SK-N-SH treated with all-trans-retinoic acid at 6 μM for 48 hours (cell line): ENCODE results near the gene NACC1.

Source experiments
- ATAC-seq: fragments of 200-7000 bp; cut with Tn5 transposase; 3 replicates; pipeline ENCODE4 v1.9.1; 2020; ENCODE audit warnings: mild to moderate bottlenecking, moderate library complexity
- ARNTL ChIP-seq: fragments of 450-650 bp; formaldehyde crosslinking; IDR thresholded peaks from 2 replicates; pipeline ENCODE4 v1.5.0; 2020; ENCODE audit warnings: low read depth, mild to moderate bottlenecking, moderate library complexity, borderline replicate concordance
- BACH2 ChIP-seq: fragments of 250-450 bp; sonication (Bioruptor Pico); IDR thresholded peaks from 2 replicates; pipeline ENCODE4 v1.9.0; 2021; ENCODE audit warnings: mild to moderate bottlenecking, borderline replicate concordance
- CSDC2 ChIP-seq: fragments of 250-450 bp; sonication (Bioruptor Pico); IDR thresholded peaks from 2 replicates; pipeline ENCODE4 v1.5.0; 2020; ENCODE audit warnings: mild to moderate bottlenecking, moderate library complexity
- CSRNP3 ChIP-seq: fragments of 250-450 bp; sonication (Bioruptor Pico); IDR thresholded peaks from 2 replicates; pipeline ENCODE4 v1.5.1; 2021; ENCODE audit warnings: mild to moderate bottlenecking, moderate library complexity
- ESRRG ChIP-seq: fragments of 250-450 bp; sonication (Bioruptor Pico); IDR thresholded peaks from 2 replicates; pipeline ENCODE4 v1.6.1; 2021; ENCODE audit warnings: mild to moderate bottlenecking
- GLIS3 ChIP-seq: fragments of 250-450 bp; sonication (Bioruptor Pico); IDR thresholded peaks from 2 replicates; pipeline ENCODE4 v1.5.0; 2020; ENCODE audit warnings: mild to moderate bottlenecking, moderate library complexity
- ISL1 ChIP-seq: fragments of 250-450 bp; sonication (Bioruptor Pico); IDR thresholded peaks from 2 replicates; pipeline ENCODE4 v2.1.2; 2022; ENCODE audit warnings: mild to moderate bottlenecking, moderate library complexity
- OSR1 ChIP-seq: fragments of 250-450 bp; sonication (Bioruptor Pico); IDR thresholded peaks from 2 replicates; pipeline ENCODE4 v1.8.0; 2022; ENCODE audit warnings: moderate library complexity, mild to moderate bottlenecking, inconsistent platforms
- PATZ1 ChIP-seq: fragments of 250-450 bp; sonication (Bioruptor Pico); IDR thresholded peaks from 2 replicates; pipeline ENCODE4 v1.8.0; 2020; ENCODE audit warnings: mild to moderate bottlenecking, moderate library complexity, borderline replicate concordance
- POU6F1 ChIP-seq: fragments of 250-450 bp; sonication (Bioruptor Pico); IDR thresholded peaks from 2 replicates; pipeline ENCODE4 v1.8.0; 2021; ENCODE audit warnings: low read depth, mild to moderate bottlenecking, moderate library complexity, borderline replicate concordance
- PPARA ChIP-seq: fragments of 250-450 bp; sonication (Bioruptor Pico); IDR thresholded peaks from 2 replicates; pipeline ENCODE4 v1.5.0; 2020; ENCODE audit warnings: mild to moderate bottlenecking, borderline replicate concordance
- RARB ChIP-seq: fragments of 250-450 bp; sonication (Bioruptor Pico); IDR thresholded peaks from 2 replicates; pipeline ENCODE4 v1.8.0; 2021; ENCODE audit warnings: mild to moderate bottlenecking, moderate library complexity
- SNAI2 ChIP-seq: fragments of 250-450 bp; sonication (Bioruptor Pico); IDR thresholded peaks from 2 replicates; pipeline ENCODE4 v1.5.0; 2020; ENCODE audit warnings: mild to moderate bottlenecking, moderate library complexity
- TCF4 ChIP-seq: fragments of 250-450 bp; sonication (Bioruptor Pico); IDR thresholded peaks from 2 replicates; pipeline ENCODE4 v1.8.0; 2021; ENCODE audit warnings: mild to moderate bottlenecking, moderate library complexity, borderline replicate concordance
- TOX ChIP-seq: fragments of 250-450 bp; sonication (Bioruptor Pico); IDR thresholded peaks from 2 replicates; pipeline ENCODE4 v1.8.0; 2021; ENCODE audit warnings: mild to moderate bottlenecking, moderate library complexity, borderline replicate concordance
- TSHZ2 ChIP-seq: fragments of 250-450 bp; sonication (Bioruptor Pico); IDR thresholded peaks from 2 replicates; pipeline ENCODE4 v1.5.0; 2020; ENCODE audit warnings: mild to moderate bottlenecking, moderate library complexity
- ZC3H10 ChIP-seq: fragments of 250-450 bp; sonication (Bioruptor Pico); IDR thresholded peaks from 2 replicates; pipeline ENCODE4 v1.5.1; 2021; ENCODE audit warnings: mild to moderate bottlenecking, moderate library complexity
- ZFP3 ChIP-seq: fragments of 250-450 bp; sonication (Bioruptor Pico); IDR thresholded peaks from 2 replicates; pipeline ENCODE4 v1.5.0; 2020; ENCODE audit warnings: mild to moderate bottlenecking, moderate library complexity
- ZFP30 ChIP-seq: fragments of 450-650 bp; formaldehyde crosslinking; IDR thresholded peaks from 2 replicates; pipeline ENCODE4 v1.5.0; 2022; ENCODE audit warnings: mild to moderate bottlenecking, moderate library complexity
- ZNF565 ChIP-seq: fragments of 450-650 bp; formaldehyde crosslinking; conservative IDR thresholded peaks from 2 replicates; pipeline ENCODE4 v1.5.0; 2020; ENCODE audit warnings: low read depth, mild to moderate bottlenecking, moderate library complexity
- ZNF70 ChIP-seq: fragments of 450-650 bp; formaldehyde crosslinking; IDR thresholded peaks from 2 replicates; pipeline ENCODE4 v1.5.0; 2020; ENCODE audit warnings: mild to moderate bottlenecking, moderate library complexity
- ZNF8 ChIP-seq: fragments of 450-650 bp; formaldehyde crosslinking; IDR thresholded peaks from 2 replicates; pipeline ENCODE4 v1.5.0; 2020; ENCODE audit warnings: mild to moderate bottlenecking, moderate library complexity
- TF ChIP-seq, protein P1 (sequence below): fragments of 250-450 bp; sonication (Bioruptor Pico); IDR thresholded peaks from 2 replicates; pipeline ENCODE4 v1.5.1; 2020; ENCODE audit warnings: low read depth, mild to moderate bottlenecking, moderate library complexity

The NACC1 gene

DNA sequence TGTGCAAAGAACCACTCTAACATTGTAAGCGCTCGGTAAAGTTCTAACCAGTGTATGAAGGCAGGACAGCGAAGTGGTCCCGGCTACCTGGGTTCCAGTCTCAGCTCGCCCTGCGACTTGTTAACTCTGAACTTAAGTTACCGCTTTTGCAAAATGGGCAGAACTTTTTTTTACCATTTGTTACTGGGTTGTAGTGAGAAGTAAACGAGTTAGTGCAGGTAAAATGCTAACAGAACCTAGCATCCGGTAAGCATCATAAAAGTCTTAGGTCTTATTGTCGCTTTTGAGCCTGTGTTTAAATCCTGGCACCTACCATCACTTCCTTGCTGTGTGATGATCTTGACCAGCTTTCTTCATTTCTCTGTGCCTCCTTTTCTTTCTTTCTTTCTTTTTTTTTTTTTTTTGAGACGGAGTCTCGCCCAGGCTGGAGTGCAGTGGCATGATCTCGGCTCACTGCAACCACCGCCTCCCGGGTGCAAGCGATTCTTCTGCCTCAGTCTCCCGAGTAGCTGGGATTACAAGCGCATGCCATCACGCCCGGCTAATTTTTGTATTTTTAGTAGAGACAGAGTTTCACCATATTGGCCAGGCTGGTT is 790 bp upstream of the NACC1 start:
- TF ChIP-seq ZNF565 (no peak), ARNTL (CRISPR knock-in tag) (no peak), ZFP30 (CRISPR knock-in tag) (no peak), ZNF70 (CRISPR knock-in tag) (no peak), BACH2 (CRISPR knock-in tag) (no peak), TCF4 (no peak), ZC3H10 (CRISPR knock-in tag) (no peak), SNAI2 (CRISPR knock-in tag) (no peak), CSRNP3 (CRISPR knock-in tag) (no peak), OSR1 (CRISPR knock-in tag) (no peak), PATZ1 (CRISPR knock-in tag) (no peak), POU6F1 (no peak), GLIS3 (CRISPR knock-in tag) (no peak), ESRRG (CRISPR knock-in tag) (no peak), ZNF8 (no peak), RARB (no peak), TOX (CRISPR knock-in tag) (no peak)
- TF ChIP-seq, protein P1, sequence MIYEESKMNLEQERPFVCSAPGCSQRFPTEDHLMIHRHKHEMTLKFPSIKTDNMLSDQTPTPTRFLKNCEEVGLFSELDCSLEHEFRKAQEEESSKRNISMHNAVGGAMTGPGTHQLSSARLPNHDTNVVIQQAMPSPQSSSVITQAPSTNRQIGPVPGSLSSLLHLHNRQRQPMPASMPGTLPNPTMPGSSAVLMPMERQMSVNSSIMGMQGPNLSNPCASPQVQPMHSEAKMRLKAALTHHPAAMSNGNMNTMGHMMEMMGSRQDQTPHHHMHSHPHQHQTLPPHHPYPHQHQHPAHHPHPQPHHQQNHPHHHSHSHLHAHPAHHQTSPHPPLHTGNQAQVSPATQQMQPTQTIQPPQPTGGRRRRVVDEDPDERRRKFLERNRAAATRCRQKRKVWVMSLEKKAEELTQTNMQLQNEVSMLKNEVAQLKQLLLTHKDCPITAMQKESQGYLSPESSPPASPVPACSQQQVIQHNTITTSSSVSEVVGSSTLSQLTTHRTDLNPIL (CRISPR knock-in tag) = no peak
- TF ChIP-seq, all 23 proteins: peak for 0
- ATAC-seq = peak; percentile 36

DNA sequence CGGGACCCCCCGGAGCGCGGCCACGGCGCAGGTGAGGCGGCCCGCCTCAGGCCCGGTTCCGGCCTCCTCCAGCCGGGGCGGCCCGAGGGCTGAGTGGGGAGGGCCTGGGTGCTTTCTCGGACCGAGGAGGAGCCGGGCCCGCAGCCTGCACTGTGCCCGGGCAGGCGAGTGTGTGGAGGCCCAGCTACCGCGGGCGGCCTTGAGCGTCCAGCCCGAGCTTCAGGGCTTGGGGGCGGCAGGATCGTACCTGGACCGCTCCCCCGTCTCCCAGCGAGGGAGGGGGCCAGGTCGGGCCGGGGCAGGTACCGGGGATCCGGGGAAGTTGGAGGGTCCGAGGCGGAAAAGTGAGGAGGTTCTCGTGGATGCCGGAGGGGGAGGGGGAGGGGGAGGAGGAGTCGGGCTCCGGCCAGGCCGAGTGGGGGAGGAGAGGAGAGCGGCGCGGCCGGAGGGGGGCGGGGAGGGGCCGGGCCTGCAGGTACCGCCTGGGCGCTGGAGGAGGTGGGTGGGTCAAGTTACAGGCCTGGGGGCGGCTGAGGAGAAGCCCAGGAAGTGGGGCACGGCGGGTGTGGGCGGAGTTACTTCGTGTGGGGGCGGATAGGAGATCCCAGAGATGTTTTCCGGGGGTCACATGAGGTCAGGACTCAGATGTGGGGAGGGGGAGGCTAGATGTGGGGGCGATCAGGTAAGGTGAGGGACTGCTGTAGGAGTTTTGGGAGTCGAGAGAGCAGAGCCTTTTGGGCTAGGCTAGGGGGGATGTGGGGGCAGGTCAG is 545 bp downstream of the NACC1 start:
- no peak; the same call in 2 of the 3 replicates for ATAC-seq
- TF ChIP-seq ZNF8 = no peak
- TF ChIP-seq, protein P1 (CRISPR knock-in tag) = no peak
- no peak for TF ChIP-seq TCF4
- TF ChIP-seq PATZ1 (CRISPR knock-in tag) = no peak
- no peak for TF ChIP-seq ARNTL (CRISPR knock-in tag)
- no peak for TF ChIP-seq ESRRG (CRISPR knock-in tag)
- no peak for TF ChIP-seq TOX (CRISPR knock-in tag)
- TF ChIP-seq CSRNP3 (CRISPR knock-in tag) = no peak
- no peak for TF ChIP-seq PPARA (CRISPR knock-in tag)
- TF ChIP-seq ZFP30 (CRISPR knock-in tag) = no peak
- no peak for TF ChIP-seq ZNF70 (CRISPR knock-in tag)
- TF ChIP-seq RARB = no peak
- no peak for TF ChIP-seq ZFP3 (CRISPR knock-in tag)
- no peak for TF ChIP-seq BACH2 (CRISPR knock-in tag)
- TF ChIP-seq TSHZ2 (CRISPR knock-in tag) = no peak
- no peak for TF ChIP-seq ZNF565
- TF ChIP-seq CSDC2 (CRISPR knock-in tag) = no peak
- no peak for TF ChIP-seq ZC3H10 (CRISPR knock-in tag)
- no peak for TF ChIP-seq ISL1 (CRISPR knock-in tag)
